Activated T-helper 2 cell treated with anti-CD3 and anti-CD28 coated beads, Interferon-gamma antibody, Interleukin-2, Interleukin-4, amounts not matched to agents 10 μg/mL and 5 μg/mL and 100 μg/mL, durations not matched to agents 14 hours and 24 hours and 36 hours (primary cell): ENCODE measurements around the gene TIPARP. TPM values are rescaled to one million over a fixed set of nuclear protein-coding genes. Genes with fewer than 3 reads are reported as not detected.
A peak's percentile ranks its signal among the peaks of the same experiment; 100 is the strongest.
"Not testable (repeated sequence)": the region's sequence is repeated elsewhere in the genome, so short reads cannot be mapped to it uniquely, and the experiment has no call there.

Experiments used
- DNase-seq: peaks from one replicate; pipeline ENCODE4 v3.0.0; 2021; ENCODE audit warnings: low spot score
- H3K27ac Mint-ChIP-seq: one replicate; pipeline ENCODE4 v1.8.0; 2021; ENCODE audit warnings: mixed read lengths
- H3K27me3 Mint-ChIP-seq: one replicate; pipeline ENCODE4 v1.8.0; 2021; ENCODE audit warnings: low read depth, mixed read lengths
- H3K36me3 Mint-ChIP-seq: one replicate; pipeline ENCODE4 v1.8.0; 2021; ENCODE audit warnings: low read depth, mixed read lengths
- H3K4me1 Mint-ChIP-seq: one replicate; pipeline ENCODE4 v1.8.0; 2021; ENCODE audit warnings: low read depth, mixed read lengths
- H3K4me3 Mint-ChIP-seq: one replicate; pipeline ENCODE4 v1.8.0; 2021; ENCODE audit warnings: low read depth, mild to moderate bottlenecking, moderate library complexity, mixed read lengths
- H3K9me3 Mint-ChIP-seq: one replicate; pipeline ENCODE4 v1.8.0; 2021; ENCODE audit warnings: mixed read lengths
- intact Hi-C: fragments of 100-400 bp; cut with micrococcal nuclease; formaldehyde crosslinking; loops from one replicate; pipeline ENCODE4 v1.15.1; 2023
- total RNA-seq: library from RNA; stranded (reverse); gene quantifications from 2 replicates; pipeline ENCODE4 v1.2.3, GENCODE V29; 2022

TIPARP gene
- total RNA-seq, 1 donor from 2014 or later = 22.8 TPM

GRCh38 chr3:156638271-156638670 is 36.1 kb upstream of the TIPARP start:
- intact Hi-C loops = no loop called here
- Mint-ChIP-seq H3K4me3 (no peak overlapping the region), H3K36me3 (no peaks in the 10 kb centered on the region), H3K9me3 (no peaks in the 10 kb centered on the region), H3K27ac (no peak overlapping the region), H3K4me1 (peaks cover 13% of the 10 kb centered on the region), H3K27me3 (no peaks in the 10 kb centered on the region)
- DNase-seq = no peak

DNA sequence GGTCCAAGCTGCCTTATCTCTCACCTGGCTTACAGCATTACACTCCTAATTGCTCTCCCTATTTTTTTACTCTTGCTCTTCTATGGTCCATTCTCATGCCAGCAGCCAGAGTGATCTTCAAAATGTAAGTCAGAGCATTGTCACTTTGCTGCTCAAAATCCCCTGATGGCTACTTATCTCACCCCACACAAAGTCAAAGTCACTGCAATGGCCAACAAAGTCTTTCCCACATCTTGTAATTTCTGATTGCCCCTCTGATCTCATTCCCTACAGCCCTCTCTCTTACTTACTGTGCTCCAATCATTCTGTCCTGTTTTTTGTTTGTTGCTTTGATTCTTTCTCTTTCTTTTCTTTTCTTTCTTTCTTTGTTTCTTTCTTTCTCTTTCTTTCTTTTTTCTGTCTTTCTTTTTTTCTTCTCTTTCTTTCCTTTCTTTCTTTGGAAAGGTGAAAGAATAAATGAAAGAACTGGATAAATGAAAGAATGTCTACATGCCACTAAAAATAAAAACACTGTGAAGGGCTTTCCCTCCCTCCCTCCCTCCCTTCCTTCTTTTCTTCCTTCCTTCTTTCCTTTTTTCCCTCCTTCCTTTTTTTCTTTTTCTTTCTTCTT is 34.9 kb upstream of the TIPARP start:
- Mint-ChIP-seq H3K4me3 (no peak overlapping the region), H3K9me3 (no peaks in the 10 kb centered on the region), H3K27me3 (no peaks in the 10 kb centered on the region), H3K27ac (no peak overlapping the region), H3K4me1 (peaks cover 22% of the 10 kb centered on the region), H3K36me3 (no peaks in the 10 kb centered on the region)
- intact Hi-C loops = no loop called here
- no peak for DNase-seq

GRCh38 chr3:156641618-156641975 is 32.8 kb upstream of the TIPARP start:
- intact Hi-C loops = no loop called here
- Mint-ChIP-seq H3K36me3 (peaks cover 6% of the 10 kb centered on the region), H3K27ac (no peak overlapping the region), H3K4me1 (peaks cover 27% of the 10 kb centered on the region), H3K27me3 (no peaks in the 10 kb centered on the region), H3K9me3 (peaks cover 7% of the 10 kb centered on the region), H3K4me3 (no peak overlapping the region)
- no peak for DNase-seq

DNA sequence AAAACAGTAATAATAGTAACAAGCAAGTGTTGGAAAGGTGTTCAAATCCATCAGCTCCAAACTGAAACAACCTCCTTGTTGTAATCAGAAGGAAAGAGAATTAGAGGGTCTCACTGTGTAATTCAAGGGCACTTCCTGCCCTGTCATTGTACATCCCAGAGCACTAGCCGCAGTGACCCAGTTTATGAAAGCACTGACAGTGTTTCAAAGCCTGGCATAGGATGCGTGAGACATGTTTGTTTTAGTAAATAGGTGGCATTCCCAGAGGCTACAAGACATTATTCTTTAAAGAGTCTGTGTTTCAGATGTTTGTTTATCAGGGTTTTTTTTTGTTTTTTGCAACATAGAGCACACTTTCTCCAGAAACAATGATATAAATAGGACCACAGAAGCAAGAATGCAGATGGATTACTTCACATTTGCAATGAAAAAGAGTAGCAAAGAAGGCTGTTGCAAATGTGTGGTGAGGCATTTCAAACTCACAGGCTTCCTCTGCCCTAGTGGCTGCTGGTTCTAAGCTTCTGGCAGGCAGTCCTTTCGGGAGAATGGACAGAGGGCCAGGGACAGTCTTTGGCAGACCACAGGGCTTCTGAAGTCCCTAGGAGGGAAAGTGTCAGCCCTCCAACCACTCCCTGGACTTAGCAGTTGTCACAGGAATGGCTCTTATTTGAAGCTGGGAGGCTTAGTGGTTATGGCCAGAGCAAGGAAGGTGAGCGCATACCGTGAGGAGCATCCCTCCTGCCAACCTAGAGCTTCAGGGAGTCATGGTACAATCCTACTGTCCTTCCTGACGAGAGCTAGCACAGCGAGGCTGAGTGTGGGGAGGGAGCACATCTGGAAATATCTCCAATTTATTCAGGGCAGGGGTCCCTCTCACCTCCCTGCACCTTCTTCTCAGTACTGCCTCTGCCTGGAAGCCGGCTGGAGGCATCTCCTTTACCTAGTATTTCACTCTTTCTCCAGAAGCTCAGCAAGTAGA is 31.4 kb upstream of the TIPARP start:
- H3K27me3 Mint-ChIP-seq = peaks cover 3% of the 10 kb centered on the region
- peaks cover 19% of the 10 kb centered on the region for H3K9me3 Mint-ChIP-seq
- H3K4me1 Mint-ChIP-seq = peaks cover 29% of the 10 kb centered on the region
- H3K27ac Mint-ChIP-seq = peak overlapping the region; percentile 78
- intact Hi-C loops = loop anchor here (2.0 kb wide), 1 partner anchor 36 kb away; no protein-coding TSS in a partner anchor
- no peak for DNase-seq
- H3K4me3 Mint-ChIP-seq = no peak overlapping the region
- H3K36me3 Mint-ChIP-seq = peaks cover 16% of the 10 kb centered on the region

DNA sequence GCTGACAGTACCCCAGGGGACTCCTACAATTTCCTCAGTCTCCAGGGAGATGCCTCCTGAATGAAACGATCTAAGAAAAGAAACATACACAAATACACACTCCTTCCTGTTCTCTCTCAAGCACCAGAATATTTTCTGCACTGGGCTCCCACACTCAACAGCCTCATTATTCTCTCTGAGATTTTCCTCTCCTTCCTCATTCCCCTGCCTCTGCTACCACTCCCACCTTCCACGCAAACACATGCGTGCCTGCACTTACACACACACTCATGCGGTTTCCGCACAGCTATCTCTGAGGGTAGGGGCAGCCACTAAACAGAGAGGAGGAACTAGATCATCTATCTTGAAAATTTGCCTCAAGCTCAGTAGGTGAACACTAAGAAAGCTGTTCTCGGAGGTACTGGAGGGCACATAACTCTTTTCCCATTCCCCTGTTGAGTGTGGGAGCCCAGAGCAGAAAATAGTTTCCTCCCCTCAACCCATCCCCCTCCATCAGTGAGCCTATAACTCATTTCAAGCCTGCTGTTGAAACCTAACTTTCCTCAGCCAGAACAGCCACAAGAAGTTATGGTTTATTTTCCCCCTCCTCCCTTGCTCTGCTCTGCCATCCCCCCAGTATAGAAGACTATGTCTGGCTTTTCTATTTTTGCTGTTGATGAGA is 30.5 kb upstream of the TIPARP start:
- H3K36me3 Mint-ChIP-seq = peaks cover 17% of the 10 kb centered on the region
- H3K9me3 Mint-ChIP-seq = peaks cover 25% of the 10 kb centered on the region
- peaks cover 29% of the 10 kb centered on the region for H3K4me1 Mint-ChIP-seq
- peak overlapping the region; percentile 78 for H3K27ac Mint-ChIP-seq
- DNase-seq = peak; percentile 56
- H3K27me3 Mint-ChIP-seq = peaks cover 3% of the 10 kb centered on the region
- peak overlapping the region; percentile 50 for H3K4me3 Mint-ChIP-seq
- intact Hi-C loops = loop anchor here (2.0 kb wide), 3 partner anchors 21 to 37 kb away; no protein-coding TSS in a partner anchor

DNA sequence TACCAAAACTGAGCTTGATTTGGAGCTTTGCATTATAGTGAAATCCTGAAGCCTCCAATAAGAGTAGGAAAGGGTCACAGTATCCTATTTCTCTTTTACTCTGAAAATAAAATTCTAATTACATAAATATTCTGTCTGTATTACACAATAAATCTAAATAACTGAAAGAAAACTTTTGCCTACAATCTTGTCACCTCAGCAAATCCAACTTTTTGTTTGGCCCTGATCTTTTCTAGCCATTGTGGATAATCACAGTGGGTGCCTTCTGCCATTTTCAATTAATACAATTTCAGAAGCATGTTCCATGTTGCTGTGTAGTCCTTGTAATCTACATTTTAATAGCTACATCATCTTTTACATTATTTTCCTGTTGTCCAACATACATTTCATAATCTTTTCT is 29.4 kb upstream of the TIPARP start:
- peaks cover 17% of the 10 kb centered on the region for H3K36me3 Mint-ChIP-seq
- DNase-seq = no peak
- H3K27ac Mint-ChIP-seq = no peak overlapping the region
- no peak overlapping the region for H3K4me3 Mint-ChIP-seq
- intact Hi-C loops = loop anchor here (2.0 kb wide), 2 partner anchors 20 to 28 kb away; no protein-coding TSS in a partner anchor
- peaks cover 35% of the 10 kb centered on the region for H3K4me1 Mint-ChIP-seq
- peaks cover 25% of the 10 kb centered on the region for H3K9me3 Mint-ChIP-seq
- peaks cover 9% of the 10 kb centered on the region for H3K27me3 Mint-ChIP-seq

- Mint-ChIP-seq H3K4me3 (no peak overlapping the region), H3K27ac (no peak overlapping the region), H3K9me3 (peaks cover 25% of the 10 kb centered on the region), H3K36me3 (peaks cover 17% of the 10 kb centered on the region), H3K4me1 (peaks cover 30% of the 10 kb centered on the region), H3K27me3 (peaks cover 13% of the 10 kb centered on the region)
- intact Hi-C loops = no loop called here
- no peak for DNase-seq
Measured at GRCh38 chr3:156646958-156647357, 27.4 kb upstream of the TIPARP start.

- H3K4me3 Mint-ChIP-seq = no peak overlapping the region
- H3K36me3 Mint-ChIP-seq = peaks cover 17% of the 10 kb centered on the region
- no peak overlapping the region for H3K27ac Mint-ChIP-seq
- intact Hi-C loops = no loop called here
- H3K27me3 Mint-ChIP-seq = peaks cover 13% of the 10 kb centered on the region
- H3K4me1 Mint-ChIP-seq = peaks cover 25% of the 10 kb centered on the region
- peaks cover 25% of the 10 kb centered on the region for H3K9me3 Mint-ChIP-seq
- no peak for DNase-seq
Measured at GRCh38 chr3:156648086-156648485, 26.3 kb upstream of the TIPARP start.

DNA sequence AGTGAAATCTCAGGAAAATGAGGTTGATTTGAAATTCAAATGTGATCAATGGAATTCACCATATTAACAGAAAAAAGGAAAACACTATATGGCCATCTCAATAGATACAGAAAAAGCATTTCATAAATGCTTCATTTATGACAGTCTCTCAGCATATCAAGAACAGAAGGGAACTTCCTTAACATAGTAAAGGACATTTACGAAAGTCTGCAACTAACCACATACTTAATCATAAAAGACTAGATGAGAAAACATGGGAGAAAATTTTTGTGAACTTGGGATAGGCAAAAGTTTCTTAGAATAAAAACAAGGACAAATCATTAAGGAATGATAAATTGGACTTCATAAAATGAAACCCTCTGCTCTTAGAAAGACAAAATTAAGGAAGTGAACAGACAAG is 24.7 kb upstream of the TIPARP start:
- peaks cover 20% of the 10 kb centered on the region for H3K27me3 Mint-ChIP-seq
- peaks cover 25% of the 10 kb centered on the region for H3K9me3 Mint-ChIP-seq
- peaks cover 14% of the 10 kb centered on the region for H3K4me1 Mint-ChIP-seq
- no peak overlapping the region for H3K27ac Mint-ChIP-seq
- H3K4me3 Mint-ChIP-seq = no peak overlapping the region
- DNase-seq = no peak
- H3K36me3 Mint-ChIP-seq = peaks cover 17% of the 10 kb centered on the region
- intact Hi-C loops = no loop called here

DNA sequence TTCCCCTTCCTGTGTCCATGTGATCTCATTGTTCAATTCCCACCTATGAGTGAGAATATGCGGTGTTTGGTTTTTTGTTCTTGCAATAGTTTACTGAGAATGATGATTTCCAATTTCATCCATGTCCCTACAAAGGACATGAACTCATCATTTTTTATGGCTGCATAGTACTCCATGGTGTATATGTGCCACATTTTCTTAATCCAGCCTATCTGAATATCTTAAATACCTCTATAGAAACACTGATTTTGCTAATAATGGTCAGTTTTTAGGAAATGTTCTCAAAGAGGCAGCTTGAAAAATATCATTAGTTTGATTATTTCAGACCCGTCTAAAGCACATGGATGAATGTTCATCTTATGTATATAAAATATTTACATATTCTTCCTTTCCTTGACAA is 21.7 kb upstream of the TIPARP start:
- H3K4me1 Mint-ChIP-seq = peaks cover 12% of the 10 kb centered on the region
- H3K36me3 Mint-ChIP-seq, H3K4me3 Mint-ChIP-seq, intact Hi-C loops, H3K27ac Mint-ChIP-seq, H3K9me3 Mint-ChIP-seq, DNase-seq: not testable (repeated sequence)
- H3K27me3 Mint-ChIP-seq = peaks cover 25% of the 10 kb centered on the region

GRCh38 chr3:156654834-156655233 is 19.6 kb upstream of the TIPARP start:
- DNase-seq = no peak
- no peak overlapping the region for H3K27ac Mint-ChIP-seq
- no peaks in the 10 kb centered on the region for H3K36me3 Mint-ChIP-seq
- H3K9me3 Mint-ChIP-seq = no peaks in the 10 kb centered on the region
- peaks cover 6% of the 10 kb centered on the region for H3K4me1 Mint-ChIP-seq
- H3K4me3 Mint-ChIP-seq = no peak overlapping the region
- H3K27me3 Mint-ChIP-seq = peaks cover 22% of the 10 kb centered on the region
- intact Hi-C loops = no loop called here

GRCh38 chr3:156655819-156656550 is 18.4 kb upstream of the TIPARP start:
- no peak overlapping the region for H3K4me3 Mint-ChIP-seq
- intact Hi-C loops = no loop called here
- DNase-seq = no peak
- peaks cover 19% of the 10 kb centered on the region for H3K27me3 Mint-ChIP-seq
- H3K36me3 Mint-ChIP-seq = no peaks in the 10 kb centered on the region
- peaks cover 4% of the 10 kb centered on the region for H3K4me1 Mint-ChIP-seq
- H3K27ac Mint-ChIP-seq = no peak overlapping the region
- H3K9me3 Mint-ChIP-seq = no peaks in the 10 kb centered on the region
